Trophoblast cell (in vitro differentiated cells and primary cell): Measurements from ENCODE around the gene APH1B.

ENCODE experiments used
- DNase-seq, 2 donors: peaks; one replicate each; pipeline ENCODE4 v3.0.0-alpha.2; 2016
- H2AFZ ChIP-seq: 2 replicates; pipeline ENCODE4 v1.6.1; 2013; ENCODE audit warnings: low read length, moderate library complexity, mild to moderate bottlenecking; ENCODE audit not compliant: insufficient read depth, poor library complexity
- H2AK5ac ChIP-seq: 2 replicates; pipeline ENCODE4 v1.6.1; 2013; ENCODE audit warnings: mild to moderate bottlenecking, low read length
- H2BK120ac ChIP-seq: 2 replicates; pipeline ENCODE4 v1.6.1; 2013; ENCODE audit warnings: low read length, mild to moderate bottlenecking, moderate library complexity; ENCODE audit not compliant: insufficient read depth, poor library complexity
- H2BK12ac ChIP-seq: 2 replicates; pipeline ENCODE4 v1.6.1; 2013; ENCODE audit warnings: mild to moderate bottlenecking, low read length, moderate library complexity
- H2BK5ac ChIP-seq: 2 replicates; pipeline ENCODE4 v1.6.1; 2013; ENCODE audit warnings: low read length, low read depth, moderate library complexity, mild to moderate bottlenecking; ENCODE audit not compliant: poor library complexity
- H3K14ac ChIP-seq: 2 replicates; pipeline ENCODE4 v1.6.1; 2013; ENCODE audit warnings: mild to moderate bottlenecking, low read length
- H3K18ac ChIP-seq: 2 replicates; pipeline ENCODE4 v1.6.1; 2013; ENCODE audit warnings: mild to moderate bottlenecking, low read length
- H3K23ac ChIP-seq: 2 replicates; pipeline ENCODE4 v1.6.1; 2013; ENCODE audit warnings: low read length
- H3K27ac ChIP-seq: 2 replicates; pipeline ENCODE4 v1.5.1; 2013; ENCODE audit warnings: low read depth, mild to moderate bottlenecking, inconsistent platforms, low read length, moderate library complexity
- H3K27me3 ChIP-seq: 2 replicates; pipeline ENCODE4 v1.6.1; 2013; ENCODE audit warnings: inconsistent platforms, mild to moderate bottlenecking, low read length, moderate library complexity; ENCODE audit not compliant: insufficient read depth
- H3K36me3 ChIP-seq, 2 experiments: 1 replicate in 1 of 2; 2 replicates in 1 of 2; pipeline ENCODE4 v1.6.1; 2013; ENCODE audit warnings: low read length in 2 of 2, mild to moderate bottlenecking in 2 of 2, moderate library complexity in 1 of 2; ENCODE audit not compliant: insufficient read depth in 2 of 2, control insufficient read depth in 1 of 2
- H3K4ac ChIP-seq: 2 replicates; pipeline ENCODE4 v1.6.1; 2013; ENCODE audit warnings: low read depth, mild to moderate bottlenecking, low read length, moderate library complexity
- H3K4me1 ChIP-seq, 2 experiments: 1 replicate in 1 of 2; 2 replicates in 1 of 2; pipeline ENCODE4 v1.6.1; 2013; ENCODE audit warnings: low read length in 2 of 2, mild to moderate bottlenecking in 2 of 2, moderate library complexity in 1 of 2; ENCODE audit not compliant: insufficient read depth in 2 of 2, control insufficient read depth in 1 of 2
- H3K4me2 ChIP-seq: 2 replicates; pipeline ENCODE4 v1.6.1; 2013; ENCODE audit warnings: inconsistent platforms, mild to moderate bottlenecking, low read length, moderate library complexity
- H3K4me3 ChIP-seq: 2 replicates; pipeline ENCODE4 v1.5.1; 2013; ENCODE audit warnings: mild to moderate bottlenecking, low read depth, low read length, inconsistent platforms
- H3K79me1 ChIP-seq: one replicate; pipeline ENCODE4 v1.6.1; 2013; ENCODE audit warnings: low read length
- H3K79me2 ChIP-seq: 2 replicates; pipeline ENCODE4 v1.6.1; 2013; ENCODE audit warnings: low read length, mild to moderate bottlenecking; ENCODE audit not compliant: control insufficient read depth, insufficient read depth, poor library complexity
- H3K9ac ChIP-seq: 2 replicates; pipeline ENCODE4 v1.6.1; 2013; ENCODE audit warnings: mild to moderate bottlenecking, low read length
- H3K9me3 ChIP-seq: 2 replicates; pipeline ENCODE4 v1.6.1; 2013; ENCODE audit warnings: low read depth, mild to moderate bottlenecking, control low read depth, inconsistent platforms, low read length; ENCODE audit not compliant: insufficient read depth
- H4K12ac ChIP-seq: 2 replicates; pipeline ENCODE4 v1.6.1; 2013; ENCODE audit warnings: low read depth, mild to moderate bottlenecking, low read length, moderate library complexity
- H4K8ac ChIP-seq: 2 replicates; pipeline ENCODE4 v1.6.1; 2013; ENCODE audit warnings: low read depth, mild to moderate bottlenecking, low read length, moderate library complexity
- H4K91ac ChIP-seq: one replicate; pipeline ENCODE4 v1.6.1; 2013; ENCODE audit warnings: low read depth, mild to moderate bottlenecking, low read length, moderate library complexity
- WGBS: extraction: QIAGEN DNeasy Blood & Tissue Kit; methylation state at CpG from one replicate; pipeline ENCODE4 v1.1.7; 2013; ENCODE audit warnings: missing lambda C conversion rate; ENCODE audit not compliant: insufficient read length, insufficient coverage; ENCODE audit errors: extremely low coverage; 5-methylcytosine and 5-hydroxymethylcytosine counted together

Gene APH1B

GRCh38 chr15:63294359-63294758 lies 17.0 kb downstream of the APH1B start:
- H4K12ac ChIP-seq, result no peak overlapping the region
- H3K4me3 ChIP-seq, result no peak overlapping the region
- H3K23ac ChIP-seq, result no peak overlapping the region
- H3K14ac ChIP-seq, result no peak overlapping the region
- H2AFZ ChIP-seq, result peak overlapping the region; percentile 74
- no peaks in the 10 kb centered on the region for H3K79me1 ChIP-seq
- no peak overlapping the region for H4K91ac ChIP-seq
- no peak overlapping the region for H2AK5ac ChIP-seq
- H3K4me2 ChIP-seq, result no peak overlapping the region
- no peak overlapping the region for H3K4ac ChIP-seq
- H3K9me3 ChIP-seq, result no peaks in the 10 kb centered on the region
- no peaks in the 10 kb centered on the region for H3K4me1 ChIP-seq
- WGBS, result no CpG with 5 or more reads among the region's 3 CpGs
- H3K27me3 ChIP-seq, result no peaks in the 10 kb centered on the region
- no peak overlapping the region for H3K9ac ChIP-seq
- no peak overlapping the region for H2BK5ac ChIP-seq
- no peak overlapping the region for H2BK120ac ChIP-seq
- H3K36me3 ChIP-seq, result no peaks in the 10 kb centered on the region
- no peaks in the 10 kb centered on the region for H3K79me2 ChIP-seq
- no peak overlapping the region for H3K18ac ChIP-seq
- H3K27ac ChIP-seq, result no peak overlapping the region
- H4K8ac ChIP-seq, result no peak overlapping the region
- no peak overlapping the region for H2BK12ac ChIP-seq
- DNase-seq, result no peak

DNA sequence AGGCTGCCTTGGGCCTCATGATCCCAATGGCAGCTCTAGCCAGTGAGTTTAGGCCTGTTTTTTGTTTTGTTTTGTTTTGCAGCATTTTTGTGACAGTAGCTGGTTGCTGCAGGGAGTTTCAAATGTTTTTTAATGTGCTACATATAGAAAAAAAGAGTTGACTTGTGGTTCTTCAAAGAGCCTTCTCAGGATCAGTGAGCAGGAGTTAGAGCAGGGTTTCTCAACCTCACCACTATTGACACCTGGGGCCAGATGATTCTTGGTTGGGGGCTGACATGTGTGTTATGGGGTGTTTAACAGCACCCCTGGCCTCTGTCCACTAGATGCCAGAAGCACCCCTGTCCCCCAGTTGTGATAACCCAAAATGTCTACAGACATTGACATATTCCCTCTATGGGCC lies 17.9 kb downstream of the APH1B start:
- H2BK5ac ChIP-seq, result no peak overlapping the region
- H3K27ac ChIP-seq, result no peak overlapping the region
- H2AFZ ChIP-seq, result no peak overlapping the region
- no peak for DNase-seq
- no peaks in the 10 kb centered on the region for H3K9me3 ChIP-seq
- no peak overlapping the region for H3K18ac ChIP-seq
- H3K4me3 ChIP-seq, result no peak overlapping the region
- H4K91ac ChIP-seq, result no peak overlapping the region
- H3K27me3 ChIP-seq, result no peaks in the 10 kb centered on the region
- no peaks in the 10 kb centered on the region for H3K79me1 ChIP-seq
- H3K4ac ChIP-seq, result no peak overlapping the region
- H3K4me2 ChIP-seq, result no peak overlapping the region
- H4K12ac ChIP-seq, result no peak overlapping the region
- H2BK12ac ChIP-seq, result no peak overlapping the region
- H3K23ac ChIP-seq, result no peak overlapping the region
- H3K79me2 ChIP-seq, result no peaks in the 10 kb centered on the region
- no peak overlapping the region for H3K9ac ChIP-seq
- H3K36me3 ChIP-seq, result no peaks in the 10 kb centered on the region
- no peak overlapping the region for H2BK120ac ChIP-seq
- H3K4me1 ChIP-seq, result no peaks in the 10 kb centered on the region
- H4K8ac ChIP-seq, result no peak overlapping the region
- H2AK5ac ChIP-seq, result no peak overlapping the region
- no peak overlapping the region for H3K14ac ChIP-seq

DNA sequence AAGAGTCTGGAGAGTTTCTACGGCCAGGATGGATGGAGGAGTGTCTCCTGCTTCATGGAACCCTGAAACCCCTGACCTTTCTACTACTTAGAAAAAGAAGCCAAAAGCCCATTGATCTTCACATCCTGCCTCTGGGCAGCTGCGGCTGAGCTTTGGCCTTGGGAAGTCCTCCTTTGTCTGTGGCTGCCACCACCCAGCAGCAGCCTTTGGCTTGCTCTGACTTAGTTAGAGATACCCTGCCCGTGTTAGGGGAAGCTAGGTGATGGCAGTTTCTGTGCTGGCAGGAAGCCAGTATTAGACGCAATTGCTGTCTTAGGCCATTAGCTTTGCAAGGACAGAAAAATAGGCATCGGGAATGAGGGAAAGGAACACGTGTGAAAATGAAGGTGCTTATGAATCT lies 18.8 kb downstream of the APH1B start:
- Histone ChIP-seq H3K23ac (no peak overlapping the region), H3K9me3 (no peaks in the 10 kb centered on the region), H2AK5ac (no peak overlapping the region), H2AFZ (no peak overlapping the region), H3K14ac (no peak overlapping the region), H3K27ac (no peak overlapping the region), H2BK120ac (no peak overlapping the region), H3K36me3 (no peaks in the 10 kb centered on the region), H3K18ac (no peak overlapping the region), H3K27me3 (no peaks in the 10 kb centered on the region), H4K91ac (no peak overlapping the region), H3K79me2 (no peaks in the 10 kb centered on the region), H4K12ac (no peak overlapping the region), H3K4me3 (no peak overlapping the region), H3K4ac (no peak overlapping the region), H3K4me2 (no peak overlapping the region), H2BK12ac (no peak overlapping the region), H3K4me1 (no peaks in the 10 kb centered on the region), H2BK5ac (no peak overlapping the region), H4K8ac (no peak overlapping the region), H3K79me1 (no peaks in the 10 kb centered on the region), H3K9ac (no peak overlapping the region)
- no CpG with 5 or more reads among the region's 6 CpGs for WGBS
- DNase-seq, result no peak

DNA sequence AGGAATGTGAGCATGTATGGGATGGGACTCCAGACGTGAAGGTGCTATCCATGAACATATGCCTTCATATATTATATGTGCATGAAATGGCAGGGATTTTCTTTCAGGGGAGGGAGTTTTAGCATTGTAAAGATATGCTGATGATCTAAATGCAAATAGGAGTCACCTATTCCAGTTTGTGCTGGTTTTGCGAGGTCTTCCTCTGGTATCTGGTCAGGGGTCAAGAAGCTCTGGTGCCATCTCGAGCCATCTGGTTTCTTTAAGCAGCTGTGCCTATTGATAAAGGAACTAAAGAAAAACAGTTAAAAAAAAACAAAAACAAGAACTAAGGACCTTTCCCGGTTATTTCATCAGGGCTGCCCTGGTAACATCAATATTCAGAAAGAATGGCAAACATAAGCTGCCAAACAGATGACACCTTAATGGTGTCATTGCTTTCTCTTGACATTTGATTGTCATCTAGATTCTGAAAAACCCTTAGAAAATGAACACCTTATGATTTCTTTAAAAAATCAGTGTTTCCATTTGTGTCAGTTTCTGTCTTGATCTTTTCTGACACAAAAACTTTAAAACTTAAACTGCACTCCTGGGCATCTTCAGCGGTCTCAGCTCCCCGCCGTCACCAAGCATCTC lies 22.7 kb downstream of the APH1B start:
- Histone ChIP-seq H3K14ac (no peak overlapping the region), H4K8ac (no peak overlapping the region), H3K4ac (no peak overlapping the region), H3K4me3 (no peak overlapping the region), H3K23ac (no peak overlapping the region), H2BK120ac (no peak overlapping the region), H3K36me3 (no peaks in the 10 kb centered on the region), H2AK5ac (no peak overlapping the region), H3K27ac (no peak overlapping the region), H3K4me2 (no peak overlapping the region), H3K79me1 (no peaks in the 10 kb centered on the region), H2BK12ac (no peak overlapping the region), H3K18ac (no peak overlapping the region), H3K4me1 (peaks cover 0 to 2% of the 10 kb centered on the region in 2 experiments), H3K27me3 (no peaks in the 10 kb centered on the region), H3K9ac (no peak overlapping the region), H2BK5ac (no peak overlapping the region), H3K79me2 (no peaks in the 10 kb centered on the region), H4K12ac (no peak overlapping the region), H2AFZ (no peak overlapping the region), H4K91ac (no peak overlapping the region), H3K9me3 (peaks cover 1% of the 10 kb centered on the region)
- no peak for DNase-seq
- no CpG with 5 or more reads among the region's 7 CpGs for WGBS
